ENCODE data around the gene IL18.
"Not testable (repeated sequence)": the region's sequence is repeated elsewhere in the genome, so short reads cannot be mapped to it uniquely, and the experiment has no call there.

IL18 gene

GRCh38 chr11:112121981-112122615, 41.8 kb downstream of the IL18 start:
- no peak for DNase-seq (ENCODE audit: low read depth in 2 of 2)

- DNase-seq (ENCODE audit: low read depth in 2 of 2) = no peak
Observed at GRCh38 chr11:112118176-112118575, 45.7 kb downstream of the IL18 start.

GRCh38 chr11:112115386-112115785, 48.5 kb downstream of the IL18 start:
- no peak for DNase-seq (ENCODE audit: low read depth in 2 of 2)

GRCh38 chr11:112114460-112114859, 49.4 kb downstream of the IL18 start:
- DNase-seq (ENCODE audit: low read depth in 2 of 2) = no peak

- DNase-seq (ENCODE audit: low read depth in 2 of 2) = peak; percentile 31 to 37
Observed at GRCh38 chr11:112113539-112114457, 50.1 kb downstream of the IL18 start.

- DNase-seq (ENCODE audit: low read depth in 2 of 2) = no peak
Observed at GRCh38 chr11:112106070-112106469, 57.8 kb downstream of the IL18 start.

GRCh38 chr11:112103446-112103845, 60.4 kb downstream of the IL18 start:
- no peak for DNase-seq (ENCODE audit: low read depth in 2 of 2)

GRCh38 chr11:112100462-112100861, 63.4 kb downstream of the IL18 start:
- DNase-seq (ENCODE audit: low read depth in 2 of 2) = no peak

GRCh38 chr11:112097734-112098528, 66.0 kb downstream of the IL18 start:
- DNase-seq (ENCODE audit: low read depth in 2 of 2) = no peak

- DNase-seq (ENCODE audit: low read depth in 2 of 2) = no peak
Observed at GRCh38 chr11:112096194-112096593, 67.7 kb downstream of the IL18 start.

GRCh38 chr11:112095302-112095701, 68.6 kb downstream of the IL18 start:
- not testable (repeated sequence) for DNase-seq (ENCODE audit: low read depth in 2 of 2)
